HG03103 (cell line): ENCODE data around the gene SLC27A4.

ENCODE experiments used
- ATAC-seq: cut with Tn5 transposase; IDR thresholded peaks from one replicate; pipeline ENCODE4 v1.9.1; 2021; ENCODE audit warnings: low read depth; ENCODE audit not compliant: unreplicated experiment

The SLC27A4 gene

DNA sequence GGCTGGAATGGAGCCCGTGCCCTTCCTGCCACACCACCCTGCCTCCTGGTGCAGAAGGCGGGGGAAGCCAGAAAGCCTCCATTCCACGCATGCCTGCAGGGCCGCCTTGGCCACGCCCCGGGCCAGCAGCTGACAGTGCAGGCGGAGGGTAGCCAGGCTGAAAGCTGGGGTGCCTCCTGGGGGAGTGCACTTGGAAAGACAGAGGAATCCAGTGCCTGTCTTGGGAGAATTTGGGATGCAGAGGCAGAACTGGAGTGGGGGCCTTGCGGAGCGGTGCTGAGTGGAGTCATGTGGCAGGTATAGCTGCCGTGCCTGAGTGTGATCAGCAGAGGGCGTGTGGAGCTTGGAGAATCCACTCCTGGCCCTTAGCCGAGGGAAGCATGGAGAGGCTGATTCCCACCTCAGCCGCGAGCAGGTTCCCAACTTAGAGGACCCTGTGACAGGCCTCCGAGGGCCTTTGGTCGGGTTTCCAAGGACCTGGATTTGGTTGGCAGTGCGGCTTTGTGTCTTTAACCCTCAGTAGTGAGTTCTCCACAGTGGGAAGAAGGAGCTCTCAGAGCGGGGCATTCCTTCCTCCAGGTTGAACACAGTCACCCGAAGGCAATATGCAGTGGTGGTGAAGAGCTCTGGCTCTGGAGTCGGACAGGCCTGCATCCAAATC lies 21.8 kb downstream of the SLC27A4 start:
- ATAC-seq: no peak

DNA sequence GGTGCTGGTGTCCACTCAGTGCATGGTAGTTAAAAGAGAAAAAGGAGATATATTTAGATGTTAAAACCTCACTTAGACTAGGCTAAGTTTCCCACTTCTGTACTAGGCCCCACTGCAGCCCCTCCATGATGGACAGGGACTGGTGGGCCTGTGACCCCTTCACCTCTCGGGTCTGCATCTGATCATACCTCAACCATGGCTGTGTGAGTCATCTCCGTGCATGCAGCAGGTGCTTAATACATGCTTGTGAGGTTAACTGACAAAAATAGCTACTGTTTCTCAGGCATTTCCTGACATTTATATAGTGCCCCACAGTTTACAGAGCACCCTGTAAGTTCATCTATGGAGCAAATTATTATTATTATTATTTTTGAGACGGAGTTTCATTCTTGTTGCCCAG lies 22.4 kb downstream of the SLC27A4 start:
- no peak for ATAC-seq

DNA sequence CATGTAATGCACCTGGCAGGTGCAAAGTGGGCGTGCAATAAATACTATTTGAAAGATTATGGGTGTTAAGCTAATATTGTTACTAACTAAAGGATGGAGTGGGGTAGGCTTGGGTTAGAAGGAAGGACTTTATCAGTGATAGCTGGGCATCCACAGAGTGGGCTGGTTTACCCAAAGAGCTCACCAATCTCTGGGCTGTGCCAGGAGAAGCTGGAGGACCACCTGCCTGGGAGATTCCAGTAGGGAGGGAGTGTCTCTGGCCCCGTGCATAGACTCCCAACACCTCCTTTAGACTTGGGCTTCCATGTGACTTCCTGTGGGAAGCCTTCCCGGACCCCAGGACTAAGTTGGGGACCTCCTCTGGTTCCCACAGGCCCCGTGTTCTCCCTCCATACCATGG lies 25.2 kb downstream of the SLC27A4 start:
- no peak for ATAC-seq

DNA sequence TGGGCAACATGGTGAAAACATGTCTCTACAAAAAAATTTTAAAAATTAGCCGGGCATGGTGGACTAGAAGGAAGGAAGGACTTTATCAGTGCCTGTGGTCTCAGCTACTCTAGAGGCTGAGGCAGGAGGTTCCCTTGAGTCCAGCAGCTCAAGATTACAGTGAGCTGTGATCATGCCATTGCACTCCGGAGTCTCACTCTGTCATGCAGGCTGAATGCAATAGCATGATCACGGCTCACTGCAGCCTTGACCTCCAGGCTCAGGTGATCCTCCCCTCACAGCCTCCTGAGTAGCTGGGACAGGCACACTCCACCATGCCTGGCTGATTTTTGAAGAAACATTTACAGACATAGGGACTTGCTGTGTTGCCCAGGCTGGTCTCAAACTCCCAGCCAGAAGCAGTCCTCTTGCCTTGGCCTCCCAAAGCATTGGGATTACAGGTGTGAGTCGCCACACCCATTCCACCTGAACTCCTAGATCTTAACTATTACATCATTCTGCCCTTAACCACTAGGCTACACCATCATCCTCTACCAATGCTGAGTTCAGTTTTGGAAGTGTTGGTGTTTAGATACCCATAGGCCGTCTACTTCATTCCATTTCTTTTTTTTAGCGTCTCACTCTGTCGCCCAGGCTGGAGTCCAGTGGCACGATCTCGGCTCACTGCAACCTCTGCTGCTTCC lies 28.8 kb downstream of the SLC27A4 start:
- ATAC-seq: no peak

DNA sequence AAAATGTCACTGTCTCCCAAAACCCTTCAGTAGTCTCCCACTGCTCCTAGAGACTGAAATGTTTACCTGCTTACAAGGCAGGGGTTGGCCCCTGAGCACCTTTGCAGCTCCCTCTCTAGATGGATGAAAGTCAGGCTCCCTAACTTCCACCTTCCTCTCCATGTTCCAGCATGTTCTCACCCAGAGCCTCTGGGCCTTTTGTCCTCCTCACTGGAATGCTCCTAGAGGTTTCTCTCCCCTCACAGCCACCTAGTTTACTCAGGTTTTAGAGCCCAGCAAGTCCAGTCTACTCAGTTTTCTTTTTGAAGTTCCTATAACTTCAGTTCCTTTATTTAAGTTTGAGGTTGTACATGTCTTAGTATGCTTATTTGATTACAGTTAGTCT lies 30.0 kb downstream of the SLC27A4 start:
- no peak for ATAC-seq

DNA sequence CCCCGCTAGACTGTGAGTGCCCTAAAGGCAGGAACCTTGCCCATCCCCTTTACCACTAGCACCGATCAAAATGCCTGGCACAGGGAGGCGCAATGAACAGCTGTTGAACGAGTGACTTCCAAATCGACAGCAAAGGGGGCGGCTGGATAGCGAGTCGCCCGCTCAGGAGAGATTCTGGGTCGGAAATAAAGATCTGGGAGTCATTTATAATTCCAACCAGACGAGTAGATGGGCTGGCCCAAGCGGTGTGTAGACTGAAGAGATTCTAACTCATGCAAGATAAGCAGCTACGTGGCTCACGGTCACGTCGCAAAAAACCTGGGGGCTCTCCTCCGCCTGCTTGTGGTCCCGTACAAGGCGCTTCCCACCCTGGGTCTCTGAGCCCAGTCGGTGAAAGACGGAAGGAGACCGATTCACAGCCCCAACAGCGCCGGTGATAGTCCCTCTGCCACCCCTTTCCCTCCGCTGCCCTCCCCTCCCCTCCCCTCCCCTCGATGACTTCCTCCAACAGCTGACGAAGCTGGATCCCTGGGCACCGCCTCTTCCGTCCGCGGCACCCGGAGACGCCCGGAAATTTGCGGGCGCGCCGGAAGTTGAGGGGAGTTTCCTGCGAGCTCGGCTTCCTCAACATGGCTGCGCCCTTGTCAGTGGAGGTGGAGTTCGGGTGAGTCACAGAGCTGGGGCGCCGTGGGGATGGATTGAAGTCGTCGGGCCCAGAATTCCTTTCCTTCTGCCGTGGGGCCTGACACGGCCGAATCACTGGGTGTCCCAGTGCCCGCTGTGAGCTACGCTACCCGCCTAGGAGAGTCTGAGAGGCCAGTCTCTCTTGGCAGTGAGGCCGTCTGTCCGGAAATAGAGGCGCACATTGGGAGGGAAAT lies 30.7 kb downstream of the SLC27A4 start, which contains the start of gene URM1:
Gene URM1 (plus strand): TSS at position 623 of the 878 bp plus-strand sequence. CDS start 7 bp downstream, at position 630.
- ATAC-seq: peak; percentile 87

DNA sequence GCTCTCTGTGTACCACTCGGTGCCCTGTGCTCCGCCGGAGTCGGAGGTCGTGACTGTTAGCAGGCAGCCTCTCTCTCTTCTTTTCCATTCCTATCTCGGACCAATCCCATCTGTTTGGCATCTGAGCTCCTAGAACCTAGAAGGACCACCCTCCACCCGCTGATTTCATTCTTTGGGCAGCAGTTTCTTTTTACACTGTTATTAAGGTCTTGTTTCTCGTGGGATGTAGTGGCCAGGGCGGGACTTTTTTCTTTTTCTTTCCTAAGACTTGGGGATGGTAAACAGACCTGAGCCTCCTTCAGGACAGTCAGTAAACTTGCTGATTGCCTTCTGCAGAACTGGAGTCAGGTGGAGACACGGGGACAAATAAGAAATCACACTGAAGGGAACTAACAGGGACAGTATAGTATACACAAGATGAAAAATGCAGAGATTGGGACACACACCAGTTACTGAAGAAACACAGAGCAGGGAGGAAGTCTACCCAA lies 31.3 kb downstream of the SLC27A4 start:
- ATAC-seq: no peak

DNA sequence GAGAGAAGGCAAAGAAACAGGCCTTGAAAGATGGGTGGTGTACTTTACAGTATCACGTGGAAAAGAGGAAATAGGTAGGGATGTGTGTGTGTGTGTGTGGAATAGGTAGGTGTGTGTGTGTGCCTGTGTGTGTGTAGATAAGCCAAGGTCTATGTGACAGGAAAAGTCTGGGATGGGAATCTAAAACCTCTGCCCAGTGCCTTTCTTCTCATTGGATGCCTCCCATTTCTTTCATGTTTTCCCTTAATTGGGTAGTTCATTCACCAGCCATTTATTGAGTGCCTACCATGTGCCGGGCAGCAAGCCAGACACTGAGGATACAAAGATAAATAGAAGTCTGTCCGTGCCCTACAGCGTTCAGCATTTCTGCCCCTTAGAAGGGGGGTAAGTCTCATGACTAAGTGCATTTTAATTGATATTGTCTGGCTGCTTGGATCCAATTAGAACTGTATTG lies 31.9 kb downstream of the SLC27A4 start:
- ATAC-seq: no peak

DNA sequence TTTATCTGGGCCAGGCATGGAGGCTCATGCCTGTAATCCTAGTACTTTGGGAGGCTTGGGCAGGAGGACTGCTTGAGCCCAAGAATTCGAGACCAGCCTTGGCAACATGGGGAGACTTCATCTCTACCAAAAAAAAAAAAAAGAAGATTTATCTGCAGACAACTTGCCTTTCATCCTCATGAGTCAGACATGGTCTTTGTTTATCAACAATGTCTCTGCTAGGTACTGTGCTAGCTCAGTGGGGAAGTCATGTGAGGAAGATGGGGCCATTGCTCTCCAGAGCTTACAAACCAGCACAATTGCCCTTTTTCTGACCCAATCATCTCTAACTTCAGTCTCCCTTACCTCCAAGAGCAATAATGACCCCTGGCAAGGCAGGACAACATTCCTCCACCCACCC lies 32.5 kb downstream of the SLC27A4 start:
- ATAC-seq: no peak

DNA sequence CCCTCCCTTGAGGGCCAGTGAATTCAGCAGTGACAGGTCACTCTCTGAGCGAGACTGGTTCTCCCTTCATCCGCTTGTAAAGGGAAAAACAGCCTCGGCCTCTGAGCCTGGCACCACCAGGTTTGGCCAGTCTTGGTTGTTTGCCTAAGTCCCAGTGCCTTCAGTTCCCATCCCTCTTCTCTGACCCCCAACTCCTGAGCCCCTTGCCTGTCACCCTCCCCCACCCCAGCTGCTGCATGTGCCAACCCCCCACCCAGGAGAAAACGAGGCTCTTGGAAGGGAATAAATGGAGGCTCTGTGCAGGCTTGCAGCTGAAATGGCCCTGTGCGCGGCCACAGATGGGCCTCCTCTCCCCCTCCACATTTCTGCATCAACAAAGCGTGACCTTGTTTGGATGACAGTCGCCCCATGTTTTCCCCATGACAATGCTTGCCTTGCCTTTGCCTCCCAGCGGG lies 33.9 kb downstream of the SLC27A4 start:
- no peak for ATAC-seq

DNA sequence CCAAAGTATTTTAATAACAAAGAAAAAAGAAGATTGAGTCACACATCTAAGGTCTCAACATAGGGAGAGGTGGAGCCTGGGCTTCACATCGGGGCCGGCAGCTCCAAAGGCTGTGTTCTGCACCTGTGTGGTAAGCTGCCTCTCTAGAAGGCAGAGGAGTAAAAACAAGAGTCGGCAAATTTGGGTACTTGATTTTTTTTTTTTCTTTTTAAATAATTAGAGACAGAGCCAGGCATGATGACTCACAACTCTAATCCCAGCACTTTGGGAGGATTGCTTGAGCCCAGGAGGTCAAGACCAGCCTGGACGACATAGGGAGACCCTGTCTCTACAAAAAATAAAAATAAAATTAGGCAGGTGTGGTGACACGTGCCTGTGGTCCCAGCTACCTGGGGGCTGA lies 35.5 kb downstream of the SLC27A4 start:
- ATAC-seq: no peak

DNA sequence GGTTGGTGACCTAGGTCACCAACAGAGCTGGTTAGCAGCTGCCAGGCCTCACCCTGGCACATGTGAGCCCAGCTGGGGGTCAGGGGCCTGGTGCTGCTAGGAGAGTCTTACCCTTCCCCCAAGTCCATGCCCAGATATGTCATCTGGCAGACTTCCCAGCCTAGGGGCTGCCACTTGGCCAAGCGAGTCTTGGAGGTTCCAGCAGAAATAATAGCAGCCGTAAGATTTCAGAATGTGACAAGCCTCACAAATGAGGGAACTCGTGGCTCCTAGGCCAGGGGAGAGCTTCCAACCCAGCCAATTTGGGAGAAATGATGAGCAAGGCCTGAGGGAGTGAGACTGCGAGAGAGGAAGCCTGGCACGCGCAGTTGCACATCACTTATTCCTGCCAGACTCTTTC lies 41.9 kb downstream of the SLC27A4 start:
- no peak for ATAC-seq

DNA sequence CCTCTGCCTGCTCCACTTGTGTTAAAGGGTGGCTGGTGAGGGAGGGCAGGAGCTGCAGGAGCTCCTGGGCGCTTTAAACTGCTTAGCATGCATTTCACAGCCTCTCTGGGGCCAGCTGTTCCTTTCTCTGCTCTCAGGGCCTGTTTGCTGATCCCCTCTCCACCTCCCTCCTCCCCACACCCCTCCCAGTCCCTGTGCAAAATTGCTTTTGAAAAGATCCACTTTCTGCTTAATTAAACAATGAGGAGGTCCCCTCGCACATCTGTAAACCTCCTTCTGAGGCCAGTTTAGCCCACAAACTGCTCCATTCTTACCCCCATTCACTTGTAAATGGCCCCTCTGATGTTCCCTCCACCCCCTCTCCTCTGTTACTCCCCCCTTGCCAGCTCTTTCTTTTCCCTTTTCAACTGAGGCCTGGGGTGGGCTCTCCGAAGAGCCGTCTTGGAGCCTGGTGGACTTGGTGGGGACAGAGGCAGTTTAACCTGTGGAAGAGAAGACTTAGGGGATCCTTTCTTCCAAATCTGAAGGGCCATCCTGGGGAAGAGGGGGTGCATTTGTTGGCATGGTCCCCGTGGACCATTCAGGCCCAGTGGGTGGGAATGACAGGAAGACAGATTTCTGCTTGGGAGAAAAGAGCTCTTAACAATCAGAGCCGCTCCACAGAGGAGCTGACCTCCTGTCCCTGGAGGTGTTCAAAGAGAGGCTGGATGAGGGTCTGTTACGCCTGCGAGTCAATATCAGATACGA lies 42.9 kb downstream of the SLC27A4 start:
- ATAC-seq: no peak

DNA sequence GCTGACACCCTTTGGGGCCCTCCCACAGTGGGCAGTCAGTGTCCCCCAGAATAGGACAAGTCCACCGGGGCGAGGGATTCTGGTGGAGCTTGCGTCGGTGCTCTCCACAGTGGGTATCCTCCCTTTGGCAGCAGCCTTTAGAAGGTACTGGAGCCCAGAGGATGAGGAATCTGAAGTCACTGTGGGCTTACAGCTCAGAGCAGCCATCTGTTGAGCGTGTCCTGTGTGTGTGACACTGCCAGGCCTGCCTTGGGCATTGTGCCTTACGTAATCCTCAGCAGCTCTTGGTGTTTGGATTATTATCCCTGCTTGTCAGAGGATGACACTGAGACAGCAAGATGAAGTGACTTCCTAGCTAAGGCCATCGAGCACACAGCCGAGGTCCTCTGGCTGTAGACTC lies 43.5 kb downstream of the SLC27A4 start:
- no peak for ATAC-seq

DNA sequence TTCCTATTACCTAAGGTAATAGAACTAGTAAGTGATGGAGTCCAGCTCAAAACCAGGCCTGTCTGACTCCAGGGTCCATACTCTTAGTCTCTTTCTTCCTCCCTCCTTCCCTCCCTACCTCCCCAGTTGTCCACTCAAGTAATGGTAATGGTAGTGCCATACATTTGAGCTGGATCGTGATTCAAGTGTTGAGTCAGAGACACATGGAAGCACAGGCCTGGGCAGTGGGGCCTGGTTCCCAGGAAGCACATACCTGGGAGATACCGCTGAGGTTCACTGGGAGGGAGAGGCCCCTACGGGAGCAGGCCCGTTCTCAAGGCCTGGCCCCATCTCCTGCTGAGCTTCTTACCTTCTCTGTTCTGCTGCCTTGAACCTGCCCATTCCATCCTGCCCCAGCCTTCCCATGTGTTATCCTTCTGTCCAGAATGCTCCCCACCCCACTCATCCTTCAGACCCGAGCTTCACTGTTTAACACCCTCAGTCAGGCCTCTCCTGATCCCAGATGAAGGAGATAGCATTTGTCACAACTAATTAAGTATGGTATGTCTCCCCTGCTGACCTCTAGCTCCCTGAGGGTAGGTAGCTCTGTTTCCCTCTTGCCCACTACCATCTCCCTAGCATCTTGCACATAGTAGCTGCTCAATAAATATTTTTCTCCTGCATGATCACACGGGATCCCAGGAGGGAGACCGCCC lies 44.6 kb downstream of the SLC27A4 start:
- no peak for ATAC-seq

DNA sequence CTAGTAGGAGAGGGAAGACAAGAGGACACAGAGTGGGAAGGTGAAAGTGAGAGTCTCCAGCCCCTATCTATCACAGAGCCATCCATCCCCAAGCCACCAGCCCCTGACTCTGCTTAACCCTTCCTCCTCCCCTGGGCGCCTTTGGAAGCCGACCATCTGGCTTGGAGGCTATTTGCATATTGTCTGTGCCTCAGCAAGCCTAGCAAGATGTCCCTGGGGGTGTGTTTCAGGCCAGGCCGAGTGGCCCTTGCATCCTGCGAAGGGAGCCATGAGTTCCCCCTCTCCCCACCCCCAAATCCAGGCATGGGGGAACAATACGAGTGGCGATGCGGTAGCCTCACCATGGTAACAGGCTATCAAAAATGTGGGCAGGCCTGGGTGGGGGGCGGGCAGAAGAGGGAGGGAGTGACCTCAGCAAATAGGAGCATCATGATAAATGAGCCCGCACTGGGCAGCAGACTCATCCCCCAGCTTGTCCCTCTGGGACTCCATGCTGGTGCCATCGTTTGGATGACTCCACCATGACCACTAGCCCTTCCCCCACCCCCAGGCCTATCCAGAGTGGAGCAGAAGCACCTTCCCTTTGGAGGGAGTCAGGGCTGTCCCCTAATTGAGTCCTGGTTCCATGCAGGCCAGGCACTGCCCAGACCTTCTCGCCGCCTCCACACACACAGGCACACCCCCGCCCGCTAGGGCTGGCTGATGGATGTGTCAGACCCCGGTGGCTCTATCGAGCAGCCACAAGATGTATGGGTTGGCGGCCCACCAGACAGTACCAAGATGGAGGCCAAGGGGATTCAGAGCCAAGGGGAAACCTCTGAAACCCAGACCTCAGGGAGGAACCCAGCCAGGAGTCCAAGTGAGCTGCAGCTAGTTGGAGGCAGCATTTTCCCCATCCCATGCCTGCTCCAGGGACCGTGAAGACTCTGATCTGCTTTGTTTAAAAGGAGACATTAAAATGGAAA lies 45.5 kb downstream of the SLC27A4 start:
- ATAC-seq: no peak

DNA sequence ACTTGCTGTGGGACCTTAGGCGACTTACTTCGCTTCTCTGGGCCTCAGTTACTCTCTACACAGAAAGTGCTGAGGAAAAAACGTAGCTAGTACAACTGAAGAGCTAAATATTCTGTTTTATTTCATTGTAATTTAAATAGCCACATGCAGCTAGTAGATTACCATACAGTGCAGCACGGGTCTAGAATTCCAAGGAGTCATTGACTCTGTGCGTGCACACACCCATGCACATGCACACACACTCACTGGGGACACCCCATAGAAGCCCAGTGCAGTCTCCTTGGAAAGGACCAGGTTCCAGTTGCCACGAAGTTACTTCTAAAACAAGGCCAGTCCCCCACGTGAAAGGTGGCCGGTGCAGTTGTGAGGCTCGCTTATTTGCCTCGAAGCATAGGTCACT lies 47.8 kb downstream of the SLC27A4 start:
- ATAC-seq: no peak

DNA sequence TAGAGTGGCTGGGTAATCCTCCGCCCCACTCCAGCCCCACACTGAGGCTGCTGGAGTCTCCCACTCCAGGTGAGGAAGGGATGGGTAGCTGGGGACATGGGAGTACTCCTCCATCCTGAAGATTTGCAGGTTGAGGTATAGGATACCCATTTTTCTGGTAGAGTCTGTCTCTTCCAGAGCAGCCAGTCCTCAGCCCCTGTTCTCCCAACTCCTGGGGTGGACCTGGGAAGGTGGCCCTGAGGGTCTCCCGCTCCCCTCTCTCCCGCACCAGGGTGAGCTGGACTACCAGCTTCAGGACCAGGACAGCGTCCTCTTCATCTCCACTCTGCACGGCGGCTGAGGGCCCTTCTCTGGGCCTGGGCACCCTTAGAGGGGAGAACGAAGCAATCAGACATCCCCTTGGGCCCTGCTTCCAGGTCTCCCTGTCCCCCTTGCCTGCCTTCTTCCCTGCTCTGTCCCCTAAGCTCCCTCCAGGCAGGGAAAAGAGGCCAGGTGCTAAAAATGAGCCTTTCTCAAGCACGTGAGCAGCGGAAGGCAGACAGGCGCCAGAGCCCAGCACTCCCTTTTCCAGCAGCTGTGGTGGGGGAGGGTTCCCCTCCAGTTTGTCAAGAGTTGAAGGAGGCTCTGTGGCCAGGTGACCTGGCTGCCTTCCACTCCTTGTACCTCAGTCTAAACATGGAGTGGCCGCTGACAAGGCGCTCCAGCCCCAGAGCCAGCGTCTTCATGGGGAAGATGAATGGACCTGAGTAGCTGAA lies 49.2 kb downstream of the SLC27A4 start:
- ATAC-seq: no peak
